Astrocyte (in vitro differentiated cells and primary cell): ENCODE measurements around the gene PDSS2. TPM values are rescaled to one million over a fixed set of nuclear protein-coding genes. Genes with fewer than 3 reads are reported as not detected.

Experiments
- DNase-seq: peaks from one replicate; pipeline ENCODE4 v3.0.0-alpha.2; 2010; ENCODE audit warnings: low read depth
- FAIRE-seq: peaks from 2 replicates; lab custom pipeline; 2011; peaks lifted over from hg19 to GRCh38; lab: Jason Lieb, UNC
- H2AFZ ChIP-seq: 2 replicates; pipeline ENCODE4 v1.6.0; 2012; ENCODE audit warnings: low read depth, low read length, inconsistent platforms
- H3K27ac ChIP-seq: 2 replicates; pipeline ENCODE4 v1.5.1; 2011; ENCODE audit warnings: low read depth, low read length, inconsistent platforms
- H3K27me3 ChIP-seq: 2 replicates; pipeline ENCODE4 v1.6.0; 2011; ENCODE audit warnings: low read length, inconsistent platforms; ENCODE audit not compliant: insufficient read depth
- H3K36me3 ChIP-seq: 2 replicates; pipeline ENCODE4 v1.5.1; 2011; ENCODE audit warnings: low read length, inconsistent platforms; ENCODE audit not compliant: insufficient read depth
- H3K4me1 ChIP-seq: 2 replicates; pipeline ENCODE4 v1.5.1; 2011; ENCODE audit warnings: low read length, inconsistent platforms; ENCODE audit not compliant: insufficient read depth
- H3K4me2 ChIP-seq: 2 replicates; pipeline ENCODE4 v1.6.0; 2012; ENCODE audit warnings: low read length, inconsistent platforms
- H3K4me3 ChIP-seq: 2 replicates; pipeline ENCODE4 v1.5.1; 2011; ENCODE audit warnings: low read depth, mild to moderate bottlenecking, low read length, inconsistent platforms; ENCODE audit not compliant: insufficient read depth
- H3K79me2 ChIP-seq: 2 replicates; pipeline ENCODE4 v1.6.0; 2012; ENCODE audit warnings: mild to moderate bottlenecking, low read length, inconsistent platforms; ENCODE audit not compliant: insufficient read depth
- H3K9ac ChIP-seq: 2 replicates; pipeline ENCODE4 v1.6.0; 2012; ENCODE audit warnings: mild to moderate bottlenecking, low read length, inconsistent platforms
- H3K9me3 ChIP-seq: 2 replicates; pipeline ENCODE4 v1.5.1; 2012; ENCODE audit warnings: low read depth, mild to moderate bottlenecking, low read length, inconsistent platforms; ENCODE audit not compliant: insufficient read depth
- H4K20me1 ChIP-seq: 2 replicates; pipeline ENCODE4 v1.6.0; 2012; ENCODE audit warnings: low read length, inconsistent platforms; ENCODE audit not compliant: insufficient read depth
- H3K27ac Mint-ChIP-seq: one replicate; pipeline ENCODE4 v1.8.0; 2021; ENCODE audit warnings: mild to moderate bottlenecking, mixed read lengths; ENCODE audit not compliant: unreplicated experiment
- H3K27me3 Mint-ChIP-seq: one replicate; pipeline ENCODE4 v1.8.0; 2021; ENCODE audit warnings: low read depth, mixed read lengths; ENCODE audit not compliant: unreplicated experiment
- H3K36me3 Mint-ChIP-seq: one replicate; pipeline ENCODE4 v1.8.0; 2021; ENCODE audit warnings: low read depth, mixed read lengths; ENCODE audit not compliant: unreplicated experiment
- H3K4me1 Mint-ChIP-seq: one replicate; pipeline ENCODE4 v1.8.0; 2021; ENCODE audit warnings: low read depth, mixed read lengths; ENCODE audit not compliant: unreplicated experiment
- H3K4me3 Mint-ChIP-seq: one replicate; pipeline ENCODE4 v1.8.0; 2021; ENCODE audit warnings: mild to moderate bottlenecking, moderate library complexity, mixed read lengths; ENCODE audit not compliant: unreplicated experiment
- H3K9me3 Mint-ChIP-seq: one replicate; pipeline ENCODE4 v1.8.0; 2021; ENCODE audit warnings: mild to moderate bottlenecking, mixed read lengths; ENCODE audit not compliant: unreplicated experiment
- CTCF ChIP-seq: IDR thresholded peaks from 2 replicates; pipeline ENCODE4 v1.5.1; 2011; ENCODE audit warnings: low read depth, mild to moderate bottlenecking, inconsistent platforms, low read length, moderate library complexity; ENCODE audit not compliant: insufficient read depth
- EZH2 ChIP-seq: IDR thresholded peaks from 2 replicates; pipeline ENCODE4 v1.6.1; 2012; ENCODE audit warnings: mild to moderate bottlenecking, low read length, inconsistent platforms; ENCODE audit not compliant: insufficient read depth
- total RNA-seq: library from RNA; stranded (reverse); gene quantifications from 2 replicates; pipeline ENCODE4 v1.2.1, GENCODE V29; 2021

PDSS2 gene
- total RNA-seq, 1 donor from 2014 or later = 7.7 TPM

DNA sequence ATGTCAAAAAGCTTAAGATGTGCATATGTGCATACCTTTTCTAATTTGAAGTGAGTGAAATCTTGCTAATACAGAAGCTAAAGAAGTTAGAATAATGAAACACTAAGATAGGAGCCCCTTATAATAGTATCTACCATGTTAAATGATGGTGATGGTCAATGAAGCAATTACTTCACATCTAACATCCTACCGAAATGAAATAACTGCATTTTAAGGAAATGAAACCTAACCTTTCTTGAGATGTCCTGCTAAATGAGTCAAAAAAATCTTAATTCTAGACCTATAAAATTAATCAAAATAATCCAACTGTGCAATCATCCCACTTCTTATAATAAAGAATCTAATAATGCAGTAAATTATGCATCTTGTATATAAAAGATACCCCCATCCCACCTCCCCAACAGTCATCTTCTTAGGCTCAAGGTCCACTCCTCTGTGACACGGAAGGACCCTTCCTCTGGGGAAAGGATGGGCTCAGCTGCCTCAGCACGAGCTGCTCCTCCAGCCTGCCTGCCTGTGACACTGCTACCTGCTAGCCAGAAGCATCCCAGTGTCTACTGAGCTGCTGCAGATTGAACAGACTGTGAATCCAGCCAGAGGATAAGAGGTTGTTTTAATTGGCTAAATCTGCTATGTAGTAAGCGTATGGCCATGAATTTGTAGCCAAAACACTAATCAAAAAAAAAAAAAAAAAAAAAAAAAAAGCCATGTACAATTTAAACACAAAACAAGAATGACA is 214.5 kb downstream of the PDSS2 start:
- H3K36me3 Mint-ChIP-seq = no peaks in the 10 kb centered on the region
- peaks cover 5% of the 10 kb centered on the region for H3K4me1 Mint-ChIP-seq
- no peak overlapping the region for H3K9ac ChIP-seq
- no peak overlapping the region for H3K4me3 ChIP-seq
- H3K27ac ChIP-seq = no peak overlapping the region
- TF ChIP-seq EZH2 (no peak), CTCF (no peak)
- no peak overlapping the region for H3K4me3 Mint-ChIP-seq
- no peak overlapping the region for H2AFZ ChIP-seq
- H4K20me1 ChIP-seq = no peaks in the 10 kb centered on the region
- FAIRE-seq (no peak), DNase-seq (no peak)
- no peaks in the 10 kb centered on the region for H3K9me3 Mint-ChIP-seq
- H3K27me3 ChIP-seq = no peaks in the 10 kb centered on the region
- no peaks in the 10 kb centered on the region for H3K79me2 ChIP-seq
- H3K27ac Mint-ChIP-seq = no peak overlapping the region
- H3K9me3 ChIP-seq = no peaks in the 10 kb centered on the region
- no peak overlapping the region for H3K4me2 ChIP-seq
- H3K27me3 Mint-ChIP-seq = no peaks in the 10 kb centered on the region
- no peaks in the 10 kb centered on the region for H3K4me1 ChIP-seq
- no peaks in the 10 kb centered on the region for H3K36me3 ChIP-seq

- Histone ChIP-seq H3K36me3 (no peaks in the 10 kb centered on the region), H3K4me2 (no peak overlapping the region), H3K27me3 (no peaks in the 10 kb centered on the region), H3K9me3 (no peaks in the 10 kb centered on the region), H3K4me1 (no peaks in the 10 kb centered on the region), H2AFZ (no peak overlapping the region), H3K4me3 (no peak overlapping the region), H3K9ac (no peak overlapping the region), H3K27ac (no peak overlapping the region), H3K79me2 (no peaks in the 10 kb centered on the region), H4K20me1 (no peaks in the 10 kb centered on the region)
- Mint-ChIP-seq H3K36me3 (no peaks in the 10 kb centered on the region), H3K27ac (no peak overlapping the region), H3K9me3 (no peaks in the 10 kb centered on the region), H3K4me3 (no peak overlapping the region), H3K4me1 (peaks cover 5% of the 10 kb centered on the region), H3K27me3 (no peaks in the 10 kb centered on the region)
- FAIRE-seq (no peak), DNase-seq (peak; percentile 15)
- TF ChIP-seq CTCF (no peak), EZH2 (no peak)
Observed at GRCh38 chr6:107244082-107244741, 215.2 kb downstream of the PDSS2 start.

GRCh38 chr6:107243471-107243870 is 215.9 kb downstream of the PDSS2 start:
- no peak for FAIRE-seq
- TF ChIP-seq CTCF (no peak), EZH2 (no peak)
- Histone ChIP-seq H3K9me3 (no peaks in the 10 kb centered on the region), H3K4me3 (no peak overlapping the region), H3K4me2 (no peak overlapping the region), H2AFZ (no peak overlapping the region), H3K36me3 (no peaks in the 10 kb centered on the region), H3K79me2 (no peaks in the 10 kb centered on the region), H3K4me1 (peaks cover under 1% of the 10 kb centered on the region), H3K9ac (no peak overlapping the region), H4K20me1 (no peaks in the 10 kb centered on the region), H3K27me3 (no peaks in the 10 kb centered on the region), H3K27ac (no peak overlapping the region)
- H3K4me1 Mint-ChIP-seq = peaks cover 5% of the 10 kb centered on the region
- H3K36me3 Mint-ChIP-seq = no peaks in the 10 kb centered on the region
- no peaks in the 10 kb centered on the region for H3K27me3 Mint-ChIP-seq
- no peak overlapping the region for H3K27ac Mint-ChIP-seq
- no peak overlapping the region for H3K4me3 Mint-ChIP-seq
- H3K9me3 Mint-ChIP-seq = no peaks in the 10 kb centered on the region
- no peak for DNase-seq
